GM19372 (cell line): ENCODE data around the gene EFCAB5.
"Not testable (repeated sequence)": the region's sequence is repeated elsewhere in the genome, so short reads cannot be mapped to it uniquely, and the experiment has no call there.

ENCODE experiments used
- ATAC-seq: cut with Tn5 transposase; IDR thresholded peaks from one replicate; pipeline ENCODE4 v1.9.1; 2021; ENCODE audit warnings: mild to moderate bottlenecking, low read depth, moderate library complexity; ENCODE audit not compliant: unreplicated experiment

The EFCAB5 gene

DNA sequence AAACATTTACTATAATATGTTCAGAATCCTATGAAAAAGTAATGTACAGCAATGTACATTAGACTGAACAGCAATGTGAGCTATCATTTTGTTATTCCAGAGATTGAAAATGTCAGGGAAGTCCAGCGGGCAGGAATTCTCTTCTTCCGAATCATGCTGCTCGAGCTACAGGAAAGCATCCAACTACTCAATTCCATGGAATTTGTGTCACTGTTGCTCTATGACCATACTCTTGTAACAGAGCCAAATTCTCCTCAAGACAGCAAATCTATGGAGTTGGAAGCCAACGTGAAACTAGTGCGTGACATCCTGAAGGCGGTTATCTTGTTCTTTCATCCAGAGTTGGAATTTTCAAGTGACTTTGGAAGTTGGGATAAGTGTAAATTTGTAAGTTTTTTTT is 150.3 kb downstream of the EFCAB5 start:
- ATAC-seq: no peak

- no peak for ATAC-seq
Observed at GRCh38 chr17:30092886-30093285, 151.5 kb downstream of the EFCAB5 start.

DNA sequence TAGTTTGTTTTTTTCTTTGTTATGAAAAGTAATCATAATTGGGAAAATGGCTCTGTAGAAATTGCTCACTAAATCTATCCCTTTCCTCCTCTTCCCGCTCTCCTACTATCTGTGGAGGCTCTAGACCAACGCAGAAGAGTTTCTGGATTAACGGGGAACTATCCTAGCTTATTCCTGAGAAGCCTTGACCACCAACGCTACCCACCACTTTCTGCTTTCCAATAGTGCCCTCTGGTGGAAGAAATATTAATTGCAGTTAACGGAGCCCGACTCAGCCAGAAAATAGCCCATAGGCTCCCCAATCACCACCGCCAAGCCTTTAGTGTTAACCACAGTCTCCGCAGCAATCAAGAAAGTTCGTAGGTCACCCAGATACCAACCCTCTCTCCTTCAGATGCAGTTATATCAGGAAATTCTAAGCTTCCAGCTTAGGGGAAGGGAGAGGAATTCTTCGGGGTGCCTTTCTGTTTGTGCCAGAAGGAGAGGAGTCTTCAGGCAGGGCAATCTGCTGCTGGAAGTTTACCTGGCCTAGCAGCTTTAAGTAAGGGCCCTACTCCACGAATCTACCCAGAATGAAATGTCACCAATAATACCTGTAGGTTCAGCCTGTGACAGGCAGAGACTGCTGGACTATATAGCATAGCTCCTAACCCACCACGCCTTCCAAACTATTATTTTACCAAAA is 152.2 kb downstream of the EFCAB5 start:
- ATAC-seq: no peak

DNA sequence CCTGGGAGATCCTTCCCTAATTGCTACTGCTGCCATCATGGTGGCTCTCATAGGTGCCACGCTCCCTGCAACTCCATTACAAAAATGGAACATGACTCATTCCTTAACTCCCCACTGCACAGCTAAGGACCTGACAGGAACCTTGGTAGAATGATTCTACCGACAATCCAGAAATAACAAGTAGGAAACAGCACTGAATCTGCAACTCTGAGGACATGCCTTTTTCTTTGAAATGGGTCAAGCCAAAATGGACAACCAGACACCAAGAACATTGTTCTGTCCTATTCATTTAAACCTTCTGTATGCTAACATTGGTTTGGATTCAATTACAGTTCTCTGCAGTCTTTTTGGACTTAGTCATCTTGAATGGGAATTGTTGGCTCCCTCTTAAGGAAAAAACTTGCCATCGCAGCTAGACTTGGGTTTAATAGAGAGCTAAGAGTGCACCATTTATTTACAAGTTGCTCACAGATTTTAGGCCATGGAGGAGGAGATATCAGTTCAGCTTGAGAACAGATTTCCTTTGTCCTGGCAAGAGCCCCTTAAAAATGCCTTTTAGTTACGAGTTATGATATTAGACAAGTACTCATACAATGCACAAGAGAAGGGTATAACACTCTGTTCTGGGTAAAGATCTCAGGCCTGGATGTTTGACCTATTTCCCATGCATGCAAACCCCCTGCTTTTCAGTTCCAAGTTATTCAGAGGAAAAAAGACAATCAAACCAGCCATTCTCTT is 154.2 kb downstream of the EFCAB5 start:
- no peak for ATAC-seq

DNA sequence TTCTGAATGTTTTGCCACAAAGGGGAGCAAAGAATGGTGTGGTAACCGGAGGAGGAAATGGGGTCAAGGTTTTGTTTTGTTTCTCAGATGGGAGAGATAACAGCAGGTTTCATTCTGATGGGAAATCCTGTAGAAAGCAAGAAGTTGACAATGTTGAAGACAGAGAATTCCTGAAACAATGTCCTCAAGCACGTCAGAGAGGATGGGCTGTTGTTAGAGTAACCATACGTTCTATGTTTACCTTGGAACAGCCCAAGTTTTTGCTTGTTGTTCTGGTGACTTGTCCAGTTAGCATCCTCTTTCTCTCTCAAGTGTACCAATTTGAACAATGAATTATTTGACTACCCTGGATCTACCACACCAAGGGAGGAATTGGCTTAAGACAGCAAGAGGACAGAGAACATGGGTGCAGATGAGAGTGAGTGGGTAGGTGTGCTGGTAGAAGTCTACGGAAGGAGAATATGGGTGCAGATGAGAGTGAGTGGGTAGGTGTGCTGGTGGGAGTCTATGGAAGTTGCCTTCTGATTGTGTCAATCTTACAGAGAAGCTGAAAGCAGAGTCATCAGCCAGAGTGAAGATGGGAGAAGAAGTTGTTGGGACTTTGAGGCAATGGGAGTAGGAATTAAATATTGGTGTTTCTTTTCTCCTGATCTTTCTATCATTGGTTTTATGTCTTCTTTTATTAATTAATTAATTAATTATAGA is 160.4 kb downstream of the EFCAB5 start:
- ATAC-seq: no peak

DNA sequence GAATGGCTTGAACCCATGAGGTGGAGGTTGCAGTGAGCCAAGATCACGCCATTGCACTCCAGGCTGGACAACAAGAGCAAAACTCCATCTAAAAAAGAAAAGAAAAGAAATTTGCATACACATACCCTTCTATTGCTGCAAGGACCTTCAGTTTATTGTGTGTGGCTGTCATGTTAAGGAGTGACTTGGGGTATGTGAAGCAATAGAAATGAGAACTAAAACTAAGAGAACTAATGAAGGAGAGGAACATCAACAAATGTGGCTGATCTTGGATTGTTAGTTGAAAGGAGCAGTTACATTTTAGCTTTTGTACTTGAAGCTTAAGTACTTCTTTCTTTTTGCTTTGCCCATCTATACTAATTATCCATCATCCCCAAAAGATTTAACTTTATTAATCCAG is 162.5 kb downstream of the EFCAB5 start:
- ATAC-seq: no peak

DNA sequence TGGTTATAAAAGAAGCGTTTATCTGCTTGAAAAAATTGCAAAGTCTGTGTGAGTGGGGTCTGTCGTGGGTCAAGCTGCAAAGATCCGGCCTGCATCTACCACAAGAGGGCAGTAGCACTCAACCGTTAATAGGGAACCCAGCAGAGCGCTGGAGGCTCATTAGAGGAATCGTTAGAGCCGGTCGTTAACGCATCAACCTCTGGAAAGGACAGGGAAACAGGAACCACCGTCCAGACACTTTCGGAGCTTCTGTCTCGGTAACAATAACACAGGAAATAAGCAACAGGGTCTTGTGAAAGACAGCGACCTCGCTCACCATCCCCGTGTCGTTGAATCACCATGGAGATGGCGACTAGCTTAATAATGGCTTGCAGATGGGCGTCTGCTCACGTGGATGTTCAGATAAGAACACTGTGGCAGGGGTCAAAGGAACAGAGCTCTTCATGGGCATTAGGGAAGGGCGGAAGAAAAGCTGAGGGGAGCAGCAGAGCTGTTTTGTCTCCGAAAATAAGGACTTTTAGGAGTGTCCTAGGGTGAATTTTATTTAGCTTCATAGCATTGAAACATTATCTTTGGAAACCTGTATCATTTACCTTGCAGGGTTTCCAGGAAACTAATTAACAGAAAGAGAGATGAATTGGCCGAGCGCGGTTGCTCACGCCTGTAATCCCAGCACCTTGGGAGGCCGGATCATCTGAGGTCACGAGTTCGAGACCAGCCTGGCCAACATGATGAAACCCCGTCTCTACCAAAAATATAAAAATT is 163.3 kb downstream of the EFCAB5 start:
- ATAC-seq: peak; percentile 57

- no peak for ATAC-seq
Observed at GRCh38 chr17:30112794-30113193, 171.4 kb downstream of the EFCAB5 start.

DNA sequence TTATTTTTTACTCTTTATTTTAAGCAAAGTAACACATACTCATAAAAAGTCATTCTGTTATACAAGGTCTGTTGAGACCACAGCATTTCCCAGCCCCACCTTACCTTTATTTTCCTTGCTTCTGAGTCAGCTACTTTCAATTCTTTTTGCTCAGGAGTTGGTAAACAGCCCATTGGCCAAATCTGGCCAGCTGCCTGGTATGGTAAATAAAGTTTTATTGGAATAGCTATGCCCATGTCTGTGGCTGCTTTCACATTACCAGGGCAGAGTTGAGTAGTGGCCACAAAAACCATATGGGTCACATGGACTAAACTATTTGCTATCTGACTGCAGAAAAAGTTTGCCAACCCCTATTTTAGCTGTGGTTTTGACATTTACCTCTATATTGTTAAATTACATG is 171.8 kb downstream of the EFCAB5 start:
- ATAC-seq: no peak

- no peak for ATAC-seq
Observed at GRCh38 chr17:30116345-30116660, 174.9 kb downstream of the EFCAB5 start.

- peak; percentile 89 for ATAC-seq
Observed at GRCh38 chr17:30116661-30117551, 175.5 kb downstream of the EFCAB5 start, which contains the start of gene NSRP1. NSRP1 (plus strand) TSS chr17:30116816; CDS start chr17:30116844, 28 bp downstream.

- ATAC-seq: no peak
Observed at GRCh38 chr17:30117675-30118081, 176.2 kb downstream of the EFCAB5 start.

- ATAC-seq: not testable (repeated sequence)
Observed at GRCh38 chr17:30118635-30119034, 177.2 kb downstream of the EFCAB5 start.

GRCh38 chr17:30124273-30124796 is 182.9 kb downstream of the EFCAB5 start:
- no peak for ATAC-seq

DNA sequence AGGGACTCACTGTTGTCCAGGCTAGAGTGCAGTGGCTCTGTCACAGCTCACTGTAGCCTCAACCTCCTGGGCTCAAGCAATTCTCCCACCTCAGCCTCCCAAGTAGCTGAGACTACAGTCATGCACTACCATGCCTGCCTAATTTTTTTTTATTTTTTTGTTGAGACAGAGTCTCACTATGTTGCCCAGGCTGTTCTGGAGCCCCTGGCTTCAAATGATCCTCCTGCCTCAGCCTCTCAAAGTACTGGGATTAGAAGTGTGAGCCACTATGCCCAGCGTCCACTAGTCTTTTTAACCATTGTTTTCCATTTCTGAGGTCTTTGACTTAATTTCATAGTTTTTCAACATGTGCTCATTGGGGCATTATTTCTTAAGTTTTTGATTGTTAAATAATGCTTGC is 188.7 kb downstream of the EFCAB5 start:
- ATAC-seq: no peak

- no peak for ATAC-seq
Observed at GRCh38 chr17:30132615-30133014, 191.2 kb downstream of the EFCAB5 start.

DNA sequence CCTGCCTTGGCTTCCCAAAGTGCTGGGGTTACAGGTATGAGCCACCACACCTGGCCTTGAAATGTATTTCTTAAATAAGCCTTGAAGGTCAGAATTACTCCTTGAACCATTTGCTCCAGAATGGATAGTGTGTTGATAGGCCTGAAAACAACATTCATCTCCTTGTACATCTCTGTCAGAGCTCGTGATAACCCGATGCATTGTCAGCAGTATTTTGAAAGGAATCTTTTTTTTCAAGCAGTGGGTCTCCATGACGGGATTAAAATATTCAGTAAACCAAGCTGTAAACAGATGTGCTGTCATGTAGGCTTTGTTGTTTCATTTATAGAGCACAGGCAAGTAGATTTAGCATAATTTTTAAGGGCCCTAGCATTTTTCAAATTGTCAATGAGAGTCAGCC is 191.8 kb downstream of the EFCAB5 start:
- no peak for ATAC-seq

GRCh38 chr17:30134551-30134950 is 193.1 kb downstream of the EFCAB5 start:
- no peak for ATAC-seq

DNA sequence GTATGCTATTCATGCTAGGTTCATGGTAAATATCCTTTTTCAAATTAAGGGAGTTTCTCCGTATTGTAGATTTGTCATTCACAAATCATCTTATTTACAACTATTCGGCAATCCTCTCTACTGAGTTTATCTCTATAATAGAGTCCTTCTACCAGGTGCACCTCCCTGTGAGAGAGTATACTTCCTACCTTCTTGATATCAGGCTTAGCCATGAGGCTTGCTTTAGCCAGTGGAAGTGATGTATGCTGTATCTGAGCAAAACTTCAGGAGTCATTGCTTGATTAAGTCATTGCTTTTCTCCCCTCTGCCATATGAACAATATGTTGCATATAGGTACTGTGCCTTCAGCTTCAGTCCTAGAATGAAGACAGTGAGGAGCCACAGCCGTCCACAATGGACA is 195.7 kb downstream of the EFCAB5 start:
- ATAC-seq: no peak

- ATAC-seq: not testable (repeated sequence)
Observed at GRCh38 chr17:30147860-30148259, 206.4 kb downstream of the EFCAB5 start.
